Measurements from ENCODE around the gene FAM98B. TPM values are rescaled to one million over a fixed set of nuclear protein-coding genes. Genes with fewer than 3 reads are reported as not detected.

FAM98B gene
- polyA plus RNA-seq, 3 donors = 3.3 to 14.2 (median 7.9) TPM

DNA sequence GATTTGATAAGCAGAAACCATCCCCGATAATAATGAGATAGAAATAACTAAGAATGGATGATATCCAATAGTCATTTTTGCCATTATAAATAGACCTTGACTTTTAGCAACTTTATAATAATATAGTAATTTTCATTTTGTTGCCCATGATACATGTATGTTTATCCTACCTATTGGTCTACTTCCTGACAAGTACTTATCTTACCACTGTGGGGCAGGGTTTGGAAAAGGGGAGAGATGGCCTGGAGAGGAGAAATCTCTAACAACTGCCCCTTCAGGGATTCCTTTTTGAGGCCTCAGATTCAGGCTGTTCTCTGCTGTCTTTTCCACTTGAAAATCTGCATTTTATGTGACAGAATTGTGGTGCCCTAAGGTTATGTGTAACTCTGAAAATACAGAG lies 42.2 kb downstream of the FAM98B start:
- WGBS, 3 donors = 85 to 94% (median 89%) methylated on average over 1 of the region's 1 CpG
- no peak overlapping the region for H3K27ac ChIP-seq (ENCODE audit: low read depth, low read length)

DNA sequence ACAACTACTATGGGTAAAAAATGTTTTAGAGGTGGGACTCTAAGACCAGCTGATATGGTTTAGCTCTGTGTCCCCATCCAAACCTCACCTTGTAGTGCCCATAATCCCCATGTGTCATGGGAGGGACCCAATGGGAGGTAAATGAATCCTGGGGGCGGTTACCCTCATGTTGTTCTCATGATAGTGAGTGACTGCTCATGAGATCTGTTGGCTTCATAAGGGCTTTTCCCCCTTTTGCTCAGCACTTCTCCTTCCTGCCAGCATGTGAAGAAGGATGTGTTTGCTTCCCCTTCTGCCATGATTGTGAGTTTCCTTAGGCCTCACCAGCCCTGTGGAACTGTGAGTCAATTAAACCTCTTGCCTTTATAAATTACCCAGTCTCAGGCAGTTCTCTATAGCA lies 45.7 kb downstream of the FAM98B start:
- WGBS, 3 donors = 94 to 100% (median 95%) methylated on average over 1 of the region's 1 CpG
- no peak overlapping the region for H3K27ac ChIP-seq (ENCODE audit: low read depth, low read length)

DNA sequence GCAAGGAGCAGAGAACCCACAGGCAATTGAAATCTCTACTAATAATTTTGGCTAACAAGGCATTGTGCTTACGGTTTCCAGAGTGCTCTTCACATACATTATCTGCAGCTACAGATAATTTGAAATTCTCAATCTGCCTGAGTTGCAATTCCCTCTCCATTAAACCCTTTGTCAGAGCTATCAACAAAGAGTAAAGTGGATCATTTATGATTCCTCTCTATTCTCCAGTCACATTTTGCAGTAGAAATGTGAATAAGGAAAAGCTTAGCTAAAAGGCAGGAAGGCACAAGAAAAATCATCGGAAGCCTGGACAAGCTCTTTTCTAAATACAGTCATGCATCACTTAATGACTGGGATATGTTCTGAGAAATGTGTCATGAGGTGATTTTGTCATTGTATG lies 49.6 kb downstream of the FAM98B start:
- WGBS, 3 donors = 90 to 92% (median 92%) methylated on average over 2 of the region's 2 CpGs
- no peak overlapping the region for H3K27ac ChIP-seq (ENCODE audit: low read depth, low read length)

DNA sequence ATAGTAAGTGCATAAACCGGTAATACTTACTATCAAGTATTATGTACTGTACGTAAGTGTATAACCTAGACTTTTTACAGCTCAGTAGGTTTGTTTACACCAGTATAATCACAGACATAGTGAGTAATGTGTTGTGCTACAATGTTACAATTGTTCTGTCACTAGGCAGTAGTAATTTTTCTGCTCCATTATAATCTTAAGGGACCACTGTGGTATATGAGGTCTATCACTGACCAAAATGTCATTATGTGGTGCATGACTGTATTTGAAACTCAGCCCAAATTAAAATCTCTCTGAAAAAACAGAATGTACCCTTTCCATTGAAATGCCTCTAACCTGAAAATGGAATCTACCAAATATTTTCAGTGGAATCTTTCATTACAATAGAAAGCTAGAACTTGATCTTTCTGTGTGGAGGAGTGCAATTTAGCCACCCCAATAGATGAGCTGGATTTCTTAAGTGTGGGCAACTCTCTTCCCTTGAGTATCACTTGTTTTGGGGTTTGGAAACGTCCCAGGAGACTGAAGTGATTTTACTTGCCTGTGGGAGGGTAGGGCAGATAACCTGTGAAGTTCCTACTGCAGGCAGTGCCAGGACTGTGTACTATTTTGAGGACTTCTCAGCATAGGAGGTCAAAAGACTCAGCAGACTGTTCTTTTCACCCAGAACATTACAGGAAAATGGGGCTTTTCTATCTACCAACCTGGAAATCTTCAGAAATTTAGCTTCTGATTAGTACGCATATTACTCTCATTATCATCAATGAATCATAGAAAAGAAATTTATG lies 50.9 kb downstream of the FAM98B start:
- no peak overlapping the region for H3K27ac ChIP-seq (ENCODE audit: low read depth, low read length)
- 78 to 85% (median 81%) methylated on average over 4 of the region's 4 CpGs for WGBS, 3 donors

DNA sequence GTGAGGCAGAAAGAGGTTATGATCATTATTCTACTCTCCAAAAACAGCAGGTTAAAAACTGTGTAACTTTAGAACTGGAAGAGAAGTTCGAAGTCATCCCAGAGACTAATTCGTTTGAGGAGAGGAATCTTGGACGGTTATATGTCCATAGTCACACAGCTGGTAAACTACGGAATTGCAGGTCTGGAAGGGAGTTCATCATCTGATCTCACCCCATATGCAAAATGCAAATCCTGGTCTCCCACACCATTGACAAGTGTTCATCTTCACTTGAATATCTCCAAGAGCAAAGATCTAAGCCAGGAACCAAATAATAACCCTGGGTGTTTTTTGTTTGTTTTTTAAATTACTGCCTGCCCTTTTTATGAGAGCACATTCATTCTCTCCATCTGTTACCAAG lies 53.1 kb downstream of the FAM98B start:
- H3K27ac ChIP-seq (ENCODE audit: low read depth, low read length) = no peak overlapping the region
- 65 to 78% (median 74%) methylated on average over 4 of the region's 4 CpGs for WGBS, 3 donors

DNA sequence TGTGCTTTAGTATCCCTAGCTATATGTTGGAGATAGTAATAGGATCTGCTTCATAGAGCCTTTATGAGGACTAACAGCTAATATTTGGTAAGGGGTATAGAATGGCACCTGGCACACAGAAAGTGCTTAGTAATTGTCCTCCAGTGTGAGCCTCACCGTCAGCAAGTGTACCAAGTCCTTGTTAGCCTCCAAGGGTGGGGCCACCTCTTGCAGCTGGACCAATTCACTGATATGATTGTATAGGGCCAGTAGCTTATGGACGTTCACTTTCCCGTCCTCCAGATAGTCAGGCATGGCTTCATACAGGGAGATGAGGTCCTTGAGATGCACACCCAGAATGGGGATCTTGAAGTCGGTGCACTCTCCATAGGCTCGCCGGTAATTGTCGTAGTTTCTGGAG lies 53.6 kb downstream of the FAM98B start:
- 83 to 91% (median 84%) methylated on average over 7 of the region's 7 CpGs for WGBS, 3 donors
- H3K27ac ChIP-seq (ENCODE audit: low read depth, low read length) = no peak overlapping the region

DNA sequence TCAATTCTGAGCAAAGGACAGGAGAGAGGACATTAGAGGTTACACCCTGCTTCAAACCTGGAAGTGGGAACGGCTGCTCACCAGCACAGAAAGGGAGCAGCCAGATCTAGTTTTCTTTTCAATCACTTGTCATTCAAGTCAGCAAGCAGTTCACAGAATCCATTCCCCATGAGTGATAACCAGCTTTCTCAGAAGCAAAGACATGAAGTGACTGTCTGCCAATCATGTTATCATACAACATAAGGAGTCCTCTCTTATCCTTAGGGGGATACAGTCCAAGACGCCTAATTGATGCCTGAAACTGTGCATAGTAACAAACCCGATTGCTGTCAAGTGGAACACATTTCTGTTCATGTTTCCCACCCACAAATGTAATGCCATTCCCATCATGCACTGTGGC lies 54.7 kb downstream of the FAM98B start:
- 59 to 86% (median 80%) methylated on average over 3 of the region's 3 CpGs for WGBS, 3 donors
- H3K27ac ChIP-seq (ENCODE audit: low read depth, low read length) = no peak overlapping the region

DNA sequence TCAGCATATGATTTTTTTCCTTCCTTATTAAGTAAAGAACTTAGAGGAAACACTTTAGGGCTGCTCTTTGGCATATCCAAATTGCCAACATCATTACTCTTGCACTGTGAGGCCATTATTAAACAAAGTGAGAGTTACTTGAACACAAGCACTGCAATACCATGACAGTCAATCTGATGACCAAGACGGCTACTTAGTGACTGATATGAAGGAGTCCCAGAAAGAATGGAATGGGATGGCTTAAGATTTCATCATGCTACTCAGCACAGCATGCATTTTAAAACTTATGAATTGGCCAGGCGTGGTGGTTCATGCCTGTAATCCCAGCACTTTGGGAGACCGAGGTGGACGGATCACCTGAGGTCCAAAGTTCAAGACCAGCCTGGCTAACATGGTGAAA lies 55.2 kb downstream of the FAM98B start:
- no peak overlapping the region for H3K27ac ChIP-seq (ENCODE audit: low read depth, low read length)
- 86 to 95% (median 90%) methylated on average over 4 of the region's 4 CpGs for WGBS, 3 donors

DNA sequence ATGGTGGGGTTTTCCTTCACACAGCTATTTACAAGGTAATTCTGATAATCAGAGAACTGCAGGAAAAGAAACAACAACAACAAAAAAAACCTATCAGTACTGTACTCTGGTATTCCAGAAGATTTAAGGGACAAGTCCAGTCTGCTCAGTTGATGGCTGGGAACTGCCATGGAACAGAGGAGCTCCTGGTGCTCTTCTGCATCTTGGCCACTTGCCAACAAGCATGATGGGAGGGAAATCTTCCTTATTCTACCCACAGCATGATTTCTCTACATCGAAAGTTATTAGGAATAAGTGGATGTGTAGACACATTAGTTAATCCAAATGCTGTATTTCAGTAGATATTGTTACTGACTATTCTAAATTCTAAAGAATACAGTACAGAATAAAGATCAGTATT lies 59.0 kb downstream of the FAM98B start:
- H3K27ac ChIP-seq (ENCODE audit: low read depth, low read length) = no peak overlapping the region
- 78 to 94% (median 88%) methylated on average over 1 of the region's 1 CpG for WGBS, 3 donors

DNA sequence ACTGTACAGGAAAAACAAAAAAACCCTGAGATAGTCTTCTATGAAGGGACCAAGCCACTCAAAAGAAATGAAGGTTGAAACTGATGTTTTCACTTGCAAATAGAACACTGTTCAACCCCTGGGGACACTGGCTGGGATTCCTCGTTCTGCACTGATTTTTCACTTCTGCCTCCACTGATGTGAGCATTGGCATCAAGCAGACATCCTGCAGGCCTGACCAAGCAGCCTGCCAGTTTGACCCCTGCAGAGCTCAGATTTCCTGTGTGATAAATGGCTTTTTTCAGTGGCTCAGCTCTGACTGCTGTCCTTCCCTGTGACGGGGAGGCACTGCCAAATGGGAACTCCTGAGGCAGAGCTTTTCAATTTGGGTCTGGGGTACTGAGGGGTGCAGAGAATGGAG lies 60.7 kb downstream of the FAM98B start:
- 58 to 72% (median 68%) methylated on average over 2 of the region's 2 CpGs for WGBS, 3 donors
- no peak overlapping the region for H3K27ac ChIP-seq (ENCODE audit: low read depth, low read length)

DNA sequence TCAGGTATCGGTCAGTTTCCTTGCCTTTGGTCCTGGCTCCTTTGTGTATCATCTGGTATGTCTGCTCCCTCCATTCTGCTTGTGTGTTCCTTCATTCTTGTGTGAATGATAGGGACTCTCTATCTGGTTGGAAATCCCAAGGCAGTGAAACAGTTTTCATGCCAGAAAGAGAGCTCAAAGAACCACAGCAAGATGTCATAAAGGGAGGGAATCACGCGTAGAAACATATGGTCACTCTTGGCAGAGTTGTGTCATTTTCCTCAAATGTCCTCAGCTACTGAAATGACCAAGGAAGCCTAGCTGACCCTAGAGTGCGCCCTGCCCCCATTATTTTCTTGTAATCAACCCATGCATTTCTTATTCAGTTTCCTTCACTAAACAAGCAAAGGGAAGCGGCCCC lies 62.7 kb downstream of the FAM98B start:
- 65 to 82% (median 73%) methylated on average over 5 of the region's 5 CpGs for WGBS, 3 donors
- H3K27ac ChIP-seq (ENCODE audit: low read depth, low read length) = no peak overlapping the region

DNA sequence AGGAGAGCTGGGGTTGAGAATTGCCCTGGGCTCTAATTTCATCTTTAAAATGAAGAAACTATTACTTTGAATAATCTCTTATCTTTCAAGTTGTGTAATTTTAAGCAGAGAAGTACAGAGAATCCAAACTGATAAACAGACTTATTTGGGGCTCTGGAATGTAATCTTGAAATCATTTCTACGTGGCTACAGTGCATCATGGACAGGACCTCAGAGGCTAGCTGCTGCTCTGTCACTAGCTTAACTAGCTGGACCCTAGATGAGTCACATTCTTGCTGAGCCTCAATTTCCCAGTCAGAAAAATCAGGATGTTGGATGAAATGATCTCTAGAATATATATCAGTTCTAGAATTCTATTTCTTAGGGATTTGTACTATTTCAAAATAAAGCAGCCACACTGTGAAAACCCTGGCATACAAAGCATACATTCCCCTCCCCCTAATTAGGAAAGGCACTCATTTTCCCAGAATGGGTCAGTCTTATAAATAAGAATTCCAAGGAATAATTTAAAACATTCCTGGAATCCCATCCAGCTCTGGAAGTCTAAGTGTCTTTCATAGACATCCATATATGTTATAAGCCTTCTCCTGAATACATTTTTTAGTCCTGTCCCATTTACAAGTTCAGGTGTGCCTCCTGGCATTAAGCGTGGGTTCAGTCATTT lies 63.5 kb downstream of the FAM98B start:
- 62 to 73% (median 69%) methylated on average over 2 of the region's 2 CpGs for WGBS, 3 donors
- no peak overlapping the region for H3K27ac ChIP-seq (ENCODE audit: low read depth, low read length)

DNA sequence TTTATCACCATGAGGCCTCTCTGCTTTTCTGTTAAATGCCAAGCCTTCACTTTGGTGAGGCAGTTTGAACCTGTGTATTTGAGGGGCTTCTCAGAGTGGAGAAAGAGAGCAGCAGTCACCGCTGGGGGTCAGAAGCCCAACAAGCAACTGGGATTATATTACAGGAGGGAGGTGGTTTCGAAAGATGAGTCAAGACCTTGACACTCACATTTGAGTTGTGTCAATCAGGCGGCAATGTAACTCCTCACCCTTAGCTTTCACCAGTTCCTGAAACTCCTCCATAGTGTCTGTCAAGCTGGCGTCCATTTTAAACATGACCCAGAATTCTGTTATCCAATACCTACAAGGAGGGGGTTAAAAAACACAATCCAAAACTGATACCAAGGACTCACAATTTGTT lies 64.2 kb downstream of the FAM98B start:
- H3K27ac ChIP-seq (ENCODE audit: low read depth, low read length) = no peak overlapping the region
- 80 to 92% (median 84%) methylated on average over 4 of the region's 4 CpGs for WGBS, 3 donors

DNA sequence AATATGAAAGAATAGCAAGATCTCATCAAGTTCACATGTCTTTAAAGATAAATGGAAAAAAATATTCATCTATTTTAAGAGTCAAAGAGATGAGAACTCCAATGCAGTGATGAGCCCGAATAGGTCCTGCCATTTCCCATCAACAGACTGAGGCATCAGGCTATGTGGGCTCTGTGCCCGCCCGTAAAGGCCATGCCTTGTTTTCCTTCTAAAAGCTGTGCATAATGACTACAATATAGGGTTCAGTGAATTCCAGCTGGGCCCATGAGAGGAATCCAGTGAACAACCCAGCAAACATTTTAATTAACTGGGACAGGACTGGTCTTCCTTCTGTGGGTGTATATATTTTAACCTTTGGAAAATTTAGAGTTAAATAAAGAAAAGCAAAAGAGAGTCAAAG lies 66.1 kb downstream of the FAM98B start:
- WGBS, 3 donors = 91 to 99% (median 95%) methylated on average over 3 of the region's 3 CpGs
- H3K27ac ChIP-seq (ENCODE audit: low read depth, low read length) = no peak overlapping the region

DNA sequence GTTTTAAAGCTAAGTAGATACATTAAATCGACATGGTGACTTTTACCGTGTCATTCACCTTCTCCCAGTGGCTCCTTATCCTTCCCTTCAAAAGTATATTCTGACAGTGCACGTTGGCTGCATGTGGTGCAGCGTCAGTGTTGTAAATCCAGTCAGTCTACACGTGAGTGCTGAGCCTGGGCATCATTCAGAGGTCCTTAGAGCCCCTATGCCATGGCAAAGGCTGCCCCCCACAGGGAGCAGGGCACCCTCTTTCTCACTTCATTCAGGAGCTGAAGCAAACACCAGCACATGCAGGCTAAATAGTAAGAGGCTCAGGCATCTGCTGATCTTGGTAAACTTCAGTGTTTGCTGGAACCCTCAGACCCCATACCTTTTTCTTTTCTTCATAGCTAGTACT lies 67.4 kb downstream of the FAM98B start:
- no peak overlapping the region for H3K27ac ChIP-seq (ENCODE audit: low read depth, low read length)
- 63 to 72% (median 72%) methylated on average over 5 of the region's 5 CpGs for WGBS, 3 donors

DNA sequence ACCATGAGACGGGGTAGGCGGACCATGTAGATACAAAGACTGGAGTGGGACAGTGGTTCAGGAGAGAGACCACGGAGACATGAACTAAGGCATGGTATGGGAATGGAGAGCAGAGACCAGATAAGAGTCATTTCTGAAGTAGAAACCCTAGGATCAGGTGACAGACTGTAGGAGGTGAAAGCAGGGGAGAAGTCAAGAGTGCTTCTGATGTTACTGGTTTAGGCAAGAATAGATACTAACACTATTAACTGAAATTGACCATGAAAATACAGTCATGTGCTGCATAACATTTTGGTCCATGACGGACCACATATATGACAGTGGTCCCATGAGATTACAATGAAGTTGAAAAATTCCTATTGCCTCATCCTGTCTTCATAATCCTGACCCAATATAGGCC lies 69.0 kb downstream of the FAM98B start:
- H3K27ac ChIP-seq (ENCODE audit: low read depth, low read length) = no peak overlapping the region
- WGBS, 3 donors = 80 to 88% (median 86%) methylated on average over 4 of the region's 4 CpGs

DNA sequence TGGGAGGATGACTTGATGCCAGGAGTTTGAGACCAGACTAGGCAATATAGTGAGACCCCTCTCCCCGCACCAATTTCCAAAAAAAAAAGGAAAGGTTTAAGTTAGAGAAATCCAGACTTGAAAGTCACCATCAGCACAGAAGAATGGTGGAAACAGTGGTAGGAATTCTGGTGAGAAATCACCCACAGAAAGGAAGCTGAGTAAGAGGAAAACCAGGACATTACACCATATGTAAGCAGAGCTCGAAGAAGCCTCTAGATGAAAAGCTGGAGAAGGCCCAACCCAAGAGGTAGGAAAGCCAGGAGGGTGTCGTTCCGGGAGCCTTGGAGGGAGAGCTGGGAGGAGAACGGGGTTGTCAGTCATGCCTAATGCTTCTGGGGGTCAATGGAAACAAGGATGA lies 70.2 kb downstream of the FAM98B start:
- WGBS, 3 donors = 72 to 95% (median 87%) methylated on average over 5 of the region's 5 CpGs
- no peak overlapping the region for H3K27ac ChIP-seq (ENCODE audit: low read depth, low read length)

DNA sequence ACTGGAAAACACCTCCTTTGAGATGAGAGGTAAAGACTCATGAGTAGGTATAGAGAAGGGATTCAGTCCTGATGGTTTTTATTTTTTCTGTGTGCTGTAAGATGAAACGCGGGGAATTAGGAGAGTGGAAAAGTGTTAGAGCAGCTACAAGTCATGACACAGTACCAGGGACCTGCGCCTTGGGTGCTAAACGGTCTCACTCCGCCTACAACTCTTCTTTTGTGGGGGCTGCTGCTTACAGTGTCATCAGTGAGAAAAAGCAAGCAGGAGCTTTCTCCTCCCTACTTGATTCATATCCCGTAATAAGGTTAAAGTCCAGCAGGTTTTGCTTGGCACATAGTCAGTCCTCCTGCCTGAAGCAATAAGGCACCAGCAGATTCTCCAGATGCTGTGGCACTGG lies 71.6 kb downstream of the FAM98B start:
- no peak overlapping the region for H3K27ac ChIP-seq (ENCODE audit: low read depth, low read length)
- 93 to 94% (median 93%) methylated on average over 6 of the region's 6 CpGs for WGBS, 3 donors

DNA sequence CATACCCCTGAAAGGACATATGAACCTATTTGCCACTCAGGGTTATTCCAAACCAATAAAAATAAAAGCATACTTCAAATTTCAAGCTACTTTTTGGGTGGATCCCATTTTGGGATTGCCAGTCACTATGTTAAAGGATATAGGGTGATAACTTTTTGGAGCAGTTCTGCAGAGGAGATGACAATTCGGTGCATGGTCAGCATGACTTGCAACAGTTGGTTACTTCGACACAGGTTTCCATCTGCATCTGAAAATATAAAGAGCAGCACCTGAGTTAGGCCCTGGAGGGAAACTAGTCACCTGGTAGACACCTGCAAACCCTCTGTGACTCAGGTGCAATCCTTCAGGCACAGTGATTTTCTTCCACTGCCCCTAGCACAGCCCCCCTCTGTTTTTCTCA lies 72.2 kb downstream of the FAM98B start:
- 92 to 98% (median 94%) methylated on average over 2 of the region's 2 CpGs for WGBS, 3 donors
- no peak overlapping the region for H3K27ac ChIP-seq (ENCODE audit: low read depth, low read length)

DNA sequence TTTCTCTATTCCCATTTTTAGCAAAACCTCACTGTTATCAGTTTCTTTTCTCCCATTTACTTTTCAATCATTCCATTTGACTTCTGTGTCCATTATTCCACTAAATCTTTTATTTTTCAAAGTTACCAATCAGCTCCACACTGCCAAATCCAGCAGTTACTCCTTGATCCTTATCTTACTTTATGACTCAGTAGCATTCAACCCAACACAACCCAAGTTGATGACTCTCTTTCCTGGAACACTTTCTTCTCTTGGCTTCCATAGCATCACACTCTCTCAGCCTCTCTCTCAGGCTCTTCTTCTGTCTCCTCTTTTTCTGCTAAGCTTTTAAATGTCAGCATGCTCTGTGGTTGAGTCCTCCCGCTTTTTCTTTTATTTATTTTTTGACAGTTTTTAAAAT lies 74.4 kb downstream of the FAM98B start:
- WGBS, 3 donors = 82 to 98% (median 83%) methylated on average over 1 of the region's 1 CpG
- H3K27ac ChIP-seq (ENCODE audit: low read depth, low read length) = no peak overlapping the region
